Psoas muscle (tissue), 8 donors: Measurements from ENCODE around the gene PPFIA1. TPM values are rescaled to one million over a fixed set of nuclear protein-coding genes. Genes with fewer than 3 reads are reported as not detected.
"Not testable (repeated sequence)": the region's sequence is repeated elsewhere in the genome, so short reads cannot be mapped to it uniquely, and the experiment has no call there.

Experiments used
- ATAC-seq, 4 donors: fragments of 200-7000 bp; cut with Tn5 transposase; one replicate each; pipeline ENCODE4 v1.9.1; 2020; ENCODE audit warnings: moderate library complexity in 3 of 4, mild to moderate bottlenecking in 2 of 4
- DNase-seq, 2 donors: peaks; one replicate each; pipeline ENCODE4 v3.0.0-alpha.2; 2020
- H3K27ac ChIP-seq: fragments of 200-600 bp; one replicate; pipeline ENCODE4 v1.8.0; 2022
- H3K27me3 ChIP-seq, 3 donors: fragments of 200-600 bp in 1 of 3; one replicate each; pipeline versions ENCODE4 v1.6.1 to v1.8.0; 2013 to 2022; ENCODE audit warnings: low read length in 2 of 3, mild to moderate bottlenecking in 2 of 3, moderate library complexity in 1 of 3; ENCODE audit not compliant: insufficient read depth in 3 of 3
- H3K36me3 ChIP-seq, 2 donors: fragments of 200-600 bp in 1 of 2; one replicate each; pipeline versions ENCODE4 v1.6.1 to v1.8.0; 2013 to 2022; ENCODE audit warnings: low read depth in 1 of 2, mild to moderate bottlenecking in 1 of 2, moderate library complexity in 1 of 2; ENCODE audit not compliant: insufficient read depth in 1 of 2
- H3K4me1 ChIP-seq: fragments of 200-600 bp; one replicate; pipeline ENCODE4 v1.8.0; 2022
- H3K4me3 ChIP-seq: fragments of 200-600 bp; one replicate; pipeline ENCODE4 v1.8.0; 2022; ENCODE audit warnings: mild to moderate bottlenecking
- H3K9me3 ChIP-seq: fragments of 200-600 bp; one replicate; pipeline ENCODE4 v1.8.0; 2022
- WGBS, 3 donors: extraction: QIAGEN DNeasy Blood & Tissue Kit; methylation state at CpG; one replicate each; pipeline versions ENCODE4 v1.1.6 to v1.1.7; 2013; 5-methylcytosine and 5-hydroxymethylcytosine counted together
- intact Hi-C, 2 donors: fragments of 100-400 bp; cut with DNase I; formaldehyde crosslinking; loops; one replicate each; pipeline versions ENCODE4 v1.11.0 to v1.14.2; 2022
- polyA plus RNA-seq, 3 donors: library from polyadenylated mRNA; stranded (reverse); fragments of 200-250 nt; gene quantifications; one replicate each; pipeline ENCODE4 v1.2.3, GENCODE V29; 2013
- total RNA-seq, 4 donors: library from RNA; stranded (reverse); fragmentation: NEBNext Ultra II Directional in 2 of 4; extraction: Animal tissue kit (Norgen Biotek cat#: 25700) in 2 of 4; gene quantifications; one replicate each; pipeline versions ENCODE4 v1.2.1 to v1.2.4, GENCODE V29; 2021 to 2023
- TF ChIP-seq, protein P1 (sequence below): fragments of 200-600 bp; IDR thresholded peaks from one replicate; pipeline ENCODE4 v1.8.0; 2022; ENCODE audit warnings: antibody characterized with exemption
- donor health status: healthy with polysubstance abuse.
- donor health status: DM: no; HTN: no; CAD: no; lungs with moderate emphysema.
- donor health status: Bipolar disorder and iron deficiency.
- donor health status: healthy.
- donor health status: DM: yes; HTN: yes; CAD: no.
- donor health status: DM: no; HTN: no; CAD: no.
- donor health status: DM: no; HTN: no; CAD: no.
- donor health status: DM: yes; HTN: yes; CAD: no.

Gene PPFIA1
- total and polyA plus RNA-seq, 7 donors, result 16.7 to 49.5 (median 34.3) TPM

DNA sequence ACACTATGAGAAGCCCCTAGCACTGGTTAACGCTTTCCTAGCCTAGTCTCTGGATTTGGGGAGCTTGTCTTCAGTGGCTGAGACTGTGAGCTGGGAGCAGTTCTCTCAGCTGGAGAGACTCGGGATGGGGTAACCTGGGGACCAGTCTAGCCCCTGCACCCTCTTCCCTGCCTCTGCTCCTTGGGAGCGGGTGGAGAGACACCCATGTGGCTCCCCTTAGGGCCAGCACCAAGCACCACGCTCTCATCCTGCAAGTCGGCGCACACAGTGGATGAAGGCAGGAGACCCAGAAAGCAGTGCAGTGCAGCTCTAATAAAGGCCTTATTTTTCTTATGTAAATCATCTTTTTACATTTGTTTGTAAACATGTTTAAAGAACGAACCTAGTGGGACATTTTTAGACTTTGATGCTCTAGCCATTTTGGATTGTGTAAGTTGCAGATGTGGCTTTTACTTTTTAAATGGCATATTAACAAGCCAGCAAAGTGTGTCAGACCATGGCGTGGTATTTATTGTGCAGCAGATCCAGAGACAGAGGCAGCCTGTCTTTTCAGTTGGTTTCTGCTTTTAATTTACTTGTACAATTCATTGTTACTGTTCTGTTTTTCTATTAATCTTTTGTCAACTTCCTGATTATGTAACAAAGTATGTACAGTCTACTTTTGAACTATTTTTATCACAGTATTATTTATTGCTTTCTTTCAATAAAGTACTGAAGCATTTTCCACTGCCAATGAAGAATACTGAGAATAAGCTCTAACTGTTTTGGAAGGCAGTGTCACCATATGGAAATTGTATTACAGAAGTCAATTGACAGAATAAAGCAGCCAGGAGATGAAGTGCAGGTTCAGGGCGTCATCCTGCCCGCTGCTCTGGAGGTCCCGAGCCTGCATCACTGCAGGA is 113.4 kb downstream of the PPFIA1 start:
- intact Hi-C loops, result no loop called here

DNA sequence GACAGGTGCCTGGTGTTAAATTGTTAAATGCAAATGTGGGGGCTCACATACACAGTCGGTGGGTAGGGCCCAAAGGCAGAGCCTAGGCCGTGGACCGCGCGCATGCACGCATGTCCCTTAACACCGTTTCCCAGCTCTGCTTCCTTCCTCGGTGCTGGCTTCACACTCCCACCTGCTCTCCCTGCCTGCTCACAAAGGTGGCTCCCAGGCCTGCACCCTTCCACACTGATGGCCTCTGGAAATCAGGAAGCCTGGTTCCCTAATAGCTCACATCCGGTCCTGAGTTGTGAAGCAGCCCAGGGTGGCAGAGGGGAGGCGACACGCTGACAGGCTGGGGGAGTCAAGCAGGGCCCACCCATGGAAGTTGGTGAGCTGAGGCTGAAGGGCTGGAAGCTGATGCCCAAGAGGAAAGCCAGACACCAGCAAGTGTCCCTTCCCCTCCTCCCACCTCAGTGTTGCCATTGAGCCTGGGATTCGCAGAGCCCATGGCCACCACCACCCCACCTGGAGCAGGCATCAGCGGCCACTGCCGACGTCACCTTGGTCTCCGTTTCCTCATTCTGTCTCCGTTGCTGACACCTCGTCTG is 114.2 kb downstream of the PPFIA1 start:
- intact Hi-C loops, result no loop called here
- TF ChIP-seq, protein P1, sequence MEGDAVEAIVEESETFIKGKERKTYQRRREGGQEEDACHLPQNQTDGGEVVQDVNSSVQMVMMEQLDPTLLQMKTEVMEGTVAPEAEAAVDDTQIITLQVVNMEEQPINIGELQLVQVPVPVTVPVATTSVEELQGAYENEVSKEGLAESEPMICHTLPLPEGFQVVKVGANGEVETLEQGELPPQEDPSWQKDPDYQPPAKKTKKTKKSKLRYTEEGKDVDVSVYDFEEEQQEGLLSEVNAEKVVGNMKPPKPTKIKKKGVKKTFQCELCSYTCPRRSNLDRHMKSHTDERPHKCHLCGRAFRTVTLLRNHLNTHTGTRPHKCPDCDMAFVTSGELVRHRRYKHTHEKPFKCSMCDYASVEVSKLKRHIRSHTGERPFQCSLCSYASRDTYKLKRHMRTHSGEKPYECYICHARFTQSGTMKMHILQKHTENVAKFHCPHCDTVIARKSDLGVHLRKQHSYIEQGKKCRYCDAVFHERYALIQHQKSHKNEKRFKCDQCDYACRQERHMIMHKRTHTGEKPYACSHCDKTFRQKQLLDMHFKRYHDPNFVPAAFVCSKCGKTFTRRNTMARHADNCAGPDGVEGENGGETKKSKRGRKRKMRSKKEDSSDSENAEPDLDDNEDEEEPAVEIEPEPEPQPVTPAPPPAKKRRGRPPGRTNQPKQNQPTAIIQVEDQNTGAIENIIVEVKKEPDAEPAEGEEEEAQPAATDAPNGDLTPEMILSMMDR, result no peak
- DNase-seq (no peak), ATAC-seq (no peak)
- WGBS, 3 donors, result 80 to 91% (median 89%) methylated on average over 18 of the region's 18 CpGs
- H3K27me3 ChIP-seq, result no peaks in the 10 kb centered on the region
- H3K36me3 ChIP-seq, result peaks cover 2 to 62% of the 10 kb centered on the region in 2 donors
- no peak overlapping the region for H3K4me3 ChIP-seq
- no peak overlapping the region for H3K27ac ChIP-seq
- H3K4me1 ChIP-seq, result no peaks in the 10 kb centered on the region
- no peaks in the 10 kb centered on the region for H3K9me3 ChIP-seq

More for the DNA sequence above, 113.4 kb downstream of the PPFIA1 start:
- Histone ChIP-seq H3K27me3 (no peaks in the 10 kb centered on the region), H3K27ac (no peak overlapping the region), H3K4me3 (no peak overlapping the region), H3K4me1 (no peaks in the 10 kb centered on the region), H3K9me3 (no peaks in the 10 kb centered on the region), H3K36me3 (peaks cover 3 to 68% of the 10 kb centered on the region in 2 donors)
- TF ChIP-seq, protein P1, result no peak
- ATAC-seq, result no peak
- no peak for DNase-seq
- 87 to 91% (median 88%) methylated on average over 11 of the region's 11 CpGs for WGBS, 3 donors

DNA sequence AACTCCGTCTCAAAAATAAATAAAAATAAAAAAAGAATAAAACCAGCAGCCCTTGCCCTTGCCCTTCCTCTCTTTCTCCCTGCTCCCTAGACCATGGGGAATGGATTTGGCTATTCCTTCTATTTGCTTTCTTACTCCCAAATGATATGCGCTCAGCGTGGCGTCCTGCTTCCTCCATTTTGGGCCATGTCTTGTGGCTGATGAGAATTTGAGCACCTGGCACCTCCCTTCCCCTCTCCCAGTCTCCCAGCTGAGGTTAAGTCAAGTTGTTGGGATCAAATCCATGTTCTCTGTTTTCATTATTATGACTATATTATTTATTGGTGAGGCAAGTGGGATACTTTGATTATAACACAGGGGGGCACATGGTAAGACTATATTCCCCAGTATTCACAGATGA is 117.1 kb downstream of the PPFIA1 start:
- TF ChIP-seq, protein P1, result no peak
- 95 to 97% (median 96%) methylated on average over 4 of the region's 4 CpGs for WGBS, 3 donors

DNA sequence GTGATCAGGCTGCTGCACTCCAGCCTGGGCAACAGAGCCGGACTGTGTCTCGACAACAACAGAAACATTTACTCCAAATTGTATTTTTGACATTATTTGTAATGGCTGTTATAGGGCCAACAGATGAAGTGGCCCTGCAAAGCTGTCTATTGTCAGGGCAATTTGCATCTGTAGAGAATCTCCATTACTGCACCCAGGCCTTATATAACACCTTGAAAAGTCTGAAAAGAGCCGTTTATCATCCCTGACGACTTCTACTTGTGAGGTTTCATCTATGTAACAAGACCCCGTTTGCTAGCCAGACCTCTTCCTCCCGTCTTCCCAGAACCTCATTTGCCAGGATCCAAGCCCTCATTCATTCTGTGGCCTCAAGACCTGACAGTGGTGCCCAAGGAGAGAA is 118.7 kb downstream of the PPFIA1 start:
- Histone ChIP-seq H3K9me3 (no peaks in the 10 kb centered on the region), H3K36me3 (peaks cover 0 to 24% of the 10 kb centered on the region in 2 donors), H3K4me3 (no peak overlapping the region), H3K4me1 (no peaks in the 10 kb centered on the region), H3K27ac (no peak overlapping the region), H3K27me3 (no peaks in the 10 kb centered on the region)
- DNase-seq, result no peak
- ATAC-seq, result no peak
- intact Hi-C loops, result no loop called here
- WGBS, 3 donors, result 76 to 82% (median 79%) methylated on average over 6 of the region's 6 CpGs
- TF ChIP-seq, protein P1, result no peak

More for the DNA sequence above, 117.1 kb downstream of the PPFIA1 start:
- ATAC-seq (no peak), DNase-seq (no peak)
- no peak overlapping the region for H3K4me3 ChIP-seq
- no peak overlapping the region for H3K27ac ChIP-seq
- peaks cover 2 to 33% of the 10 kb centered on the region in 2 donors for H3K36me3 ChIP-seq
- no peaks in the 10 kb centered on the region for H3K27me3 ChIP-seq
- H3K4me1 ChIP-seq, result no peaks in the 10 kb centered on the region
- intact Hi-C loops, result no loop called here
- H3K9me3 ChIP-seq, result no peaks in the 10 kb centered on the region

DNA sequence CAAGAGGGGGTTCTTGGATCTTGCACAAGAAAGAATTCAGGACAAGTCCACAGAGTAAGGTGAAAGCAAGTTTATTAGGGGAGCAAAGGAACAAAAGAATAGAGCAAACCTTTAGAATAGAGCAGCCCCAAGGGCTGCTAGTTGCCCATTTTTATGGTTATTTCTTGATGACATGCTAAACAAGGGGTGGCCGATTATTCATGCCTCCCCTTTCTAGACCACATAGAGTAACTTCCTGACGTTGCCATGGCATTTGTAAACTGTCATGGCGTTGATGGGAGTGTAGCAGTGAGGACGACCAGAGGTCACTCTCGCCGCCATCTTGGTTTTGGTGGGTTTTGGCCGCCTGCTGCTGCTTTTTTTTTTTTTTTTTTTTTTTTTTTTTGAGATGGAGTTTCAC is 120.4 kb downstream of the PPFIA1 start:
- DNase-seq, ATAC-seq, H3K9me3 ChIP-seq, H3K4me1 ChIP-seq, H3K4me3 ChIP-seq, H3K27ac ChIP-seq, H3K27me3 ChIP-seq: not testable (repeated sequence)
- WGBS, 3 donors, result 92 to 94% (median 93%) methylated on average over 7 of the region's 7 CpGs
- peaks cover 0 to 11% of the 10 kb centered on the region in 2 donors for H3K36me3 ChIP-seq
- intact Hi-C loops, result loop anchor here in 1 of 2 donors (10.0 kb wide), 1 partner anchor 116 kb away; the partner anchor contains the start of gene PPFIA1
